ENCODE data around the gene RPS3.
"Not testable (repeated sequence)": the region's sequence is repeated elsewhere in the genome, so short reads cannot be mapped to it uniquely, and the experiment has no call there.

The RPS3 gene

GRCh38 chr11:75399344-75400145 lies at the start of gene RPS3:
Gene RPS3 (plus strand): TSS chr11:75399518. CDS start chr11:75399548, 30 bp downstream.
- DNase-seq = peak; percentile 94

GRCh38 chr11:75349521-75350116 lies 49.7 kb upstream of the RPS3 start:
- no peak for DNase-seq

GRCh38 chr11:75350122-75350742 lies 49.1 kb upstream of the RPS3 start:
- DNase-seq = no peak

GRCh38 chr11:75350743-75351540 lies 48.4 kb upstream of the RPS3 start:
- no peak for DNase-seq

GRCh38 chr11:75351541-75351790 lies 47.9 kb upstream of the RPS3 start, which contains the start of gene ARRB1:
Gene ARRB1 (minus strand): TSS chr11:75351661. CDS start chr11:75351607, 54 bp downstream.
- peak; percentile 42 for DNase-seq

- no peak for DNase-seq
Measured at GRCh38 chr11:75351791-75352587, 47.3 kb upstream of the RPS3 start.

- DNase-seq = no peak
Measured at GRCh38 chr11:75352588-75353206, 46.6 kb upstream of the RPS3 start.

- DNase-seq = no peak
Measured at GRCh38 chr11:75355051-75355450, 44.3 kb upstream of the RPS3 start.

- DNase-seq = no peak
Measured at GRCh38 chr11:75356613-75357012, 42.7 kb upstream of the RPS3 start.

- not testable (repeated sequence) for DNase-seq
Measured at GRCh38 chr11:75362285-75362684, 37.0 kb upstream of the RPS3 start.

GRCh38 chr11:75365711-75366181 lies 33.6 kb upstream of the RPS3 start:
- no peak for DNase-seq

- DNase-seq = not testable (repeated sequence)
Measured at GRCh38 chr11:75366826-75367225, 32.5 kb upstream of the RPS3 start.

- DNase-seq = no peak
Measured at GRCh38 chr11:75369560-75370255, 29.6 kb upstream of the RPS3 start.

GRCh38 chr11:75371949-75372876 lies 27.1 kb upstream of the RPS3 start:
- peak; percentile 59 for DNase-seq

- no peak for DNase-seq
Measured at GRCh38 chr11:75373201-75373600, 26.1 kb upstream of the RPS3 start.

GRCh38 chr11:75374646-75375045 lies 24.7 kb upstream of the RPS3 start:
- DNase-seq = no peak

- DNase-seq = no peak
Measured at GRCh38 chr11:75375626-75376025, 23.7 kb upstream of the RPS3 start.

- DNase-seq = no peak
Measured at GRCh38 chr11:75376175-75376574, 23.1 kb upstream of the RPS3 start.

GRCh38 chr11:75378776-75379175 lies 20.5 kb upstream of the RPS3 start:
- DNase-seq = not testable (repeated sequence)

GRCh38 chr11:75380245-75380644 lies 19.1 kb upstream of the RPS3 start:
- no peak for DNase-seq
